GM19328 (cell line): ENCODE results near the gene TEX48.

Experiments
- ATAC-seq: cut with Tn5 transposase; IDR thresholded peaks from one replicate; pipeline ENCODE4 v1.9.1; 2021; ENCODE audit warnings: mild to moderate bottlenecking, moderate library complexity; ENCODE audit not compliant: unreplicated experiment

TEX48 gene

GRCh38 chr9:114694146-114694545 is 12.2 kb upstream of the TEX48 start:
- no peak for ATAC-seq

DNA sequence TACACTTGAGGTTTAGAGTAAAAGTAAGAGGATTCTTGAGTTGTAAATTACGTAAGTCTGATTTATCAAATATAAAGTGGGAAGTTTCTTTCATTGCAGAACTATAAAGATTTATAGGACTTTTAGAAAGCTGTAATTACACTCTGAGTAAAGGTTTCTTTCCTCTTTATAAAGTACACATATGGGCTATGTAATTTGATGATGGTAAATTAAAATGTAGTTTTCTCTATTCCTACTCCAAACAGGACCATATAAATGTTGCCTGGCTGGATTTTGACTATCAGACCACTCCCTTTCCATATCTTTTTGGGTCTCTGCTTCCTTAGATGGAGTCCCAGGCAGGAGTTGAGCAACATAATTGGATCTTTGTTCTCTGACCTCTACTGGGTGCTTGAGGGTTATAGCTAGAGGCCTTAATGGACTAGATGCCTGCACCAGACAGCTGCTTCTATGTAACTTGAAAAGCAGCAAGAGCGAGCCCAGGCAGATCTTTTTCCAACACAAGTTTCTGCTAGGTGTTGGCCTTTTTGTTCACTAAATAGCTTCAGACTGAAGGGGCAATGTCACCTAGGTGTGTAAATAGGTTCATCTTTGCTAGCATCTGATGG is 11.4 kb upstream of the TEX48 start:
- no peak for ATAC-seq

GRCh38 chr9:114691956-114692295 is 9.9 kb upstream of the TEX48 start:
- no peak for ATAC-seq

GRCh38 chr9:114691046-114691955 is 9.3 kb upstream of the TEX48 start:
- no peak for ATAC-seq

DNA sequence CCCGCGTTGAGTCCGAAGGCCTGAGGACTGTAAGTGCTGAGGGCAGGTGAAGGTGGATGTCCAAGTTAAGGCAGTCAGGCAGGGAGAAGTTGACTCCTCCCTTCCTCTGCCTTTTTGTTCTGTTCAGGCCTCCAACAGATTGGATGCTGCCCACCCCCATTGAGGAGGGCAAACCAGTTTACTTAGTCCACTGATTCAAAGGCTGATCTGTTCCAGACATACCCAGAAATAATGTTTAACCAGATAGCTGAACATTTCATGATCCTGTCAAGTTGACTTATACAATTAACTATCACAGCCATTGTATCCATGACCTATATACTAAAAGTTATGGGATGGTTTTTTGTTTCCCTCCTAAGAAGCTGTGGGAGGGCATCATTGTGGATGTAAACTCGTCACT is 8.3 kb upstream of the TEX48 start:
- ATAC-seq = no peak

- ATAC-seq = no peak
Measured at GRCh38 chr9:114689813-114690212, 7.8 kb upstream of the TEX48 start.

GRCh38 chr9:114688909-114689610 is 7.1 kb upstream of the TEX48 start:
- no peak for ATAC-seq

GRCh38 chr9:114688379-114688778 is 6.4 kb upstream of the TEX48 start:
- ATAC-seq = no peak

DNA sequence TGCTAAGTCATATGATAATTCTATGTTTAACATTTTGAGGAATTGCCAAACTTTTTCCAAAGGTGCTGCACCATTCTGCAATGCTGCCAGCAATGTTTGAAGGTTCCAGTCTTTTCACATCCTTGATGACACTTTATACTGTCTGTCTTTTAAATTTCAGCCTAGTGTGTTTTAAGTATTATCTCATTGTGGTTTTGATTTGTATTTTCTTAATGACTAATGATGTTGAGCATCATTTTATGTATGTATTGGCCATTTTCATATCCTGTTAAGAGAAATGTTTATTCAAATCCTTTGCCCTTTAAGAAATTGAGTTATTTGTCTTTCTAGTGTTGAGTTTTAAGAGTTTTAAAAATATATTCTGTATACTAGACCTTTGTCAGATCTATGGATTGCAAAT is 5.0 kb upstream of the TEX48 start:
- no peak for ATAC-seq

DNA sequence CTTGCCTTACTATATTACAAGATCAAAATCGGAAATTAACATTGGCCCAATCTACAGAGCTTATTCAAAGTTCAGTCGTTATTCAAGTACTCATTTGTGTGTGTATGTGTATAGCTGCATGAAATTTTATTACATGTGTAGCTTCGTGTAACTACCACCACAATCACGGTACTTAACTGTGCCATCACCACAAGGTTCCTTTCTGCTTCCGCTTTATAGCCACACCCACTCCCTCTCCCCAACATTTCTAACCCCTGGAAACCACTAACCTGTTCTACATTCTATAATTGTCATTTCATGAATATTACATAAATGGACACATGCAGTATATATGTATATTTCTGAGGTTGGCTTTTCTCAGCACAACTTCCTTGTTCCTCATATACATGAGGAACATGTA is 4.0 kb upstream of the TEX48 start:
- no peak for ATAC-seq

DNA sequence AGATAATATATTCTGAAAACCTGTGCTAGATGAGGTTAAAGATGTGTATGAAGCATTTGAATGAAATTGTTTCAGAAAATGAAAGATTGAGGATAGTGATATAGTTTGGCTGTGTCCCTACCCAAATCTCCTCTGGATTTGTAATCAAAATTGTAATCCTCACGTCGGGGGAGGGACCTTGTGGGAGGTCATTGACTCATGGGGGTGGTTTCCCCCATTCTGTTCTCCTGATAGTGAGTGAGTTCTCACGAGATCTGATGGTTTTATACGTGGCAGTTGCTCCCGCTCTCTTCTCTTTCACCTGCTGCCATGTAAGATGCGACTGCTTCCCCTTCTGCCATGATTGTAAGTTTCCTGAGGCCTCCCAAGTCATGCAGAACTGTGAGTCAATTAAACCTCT is 2.0 kb upstream of the TEX48 start:
- no peak for ATAC-seq

DNA sequence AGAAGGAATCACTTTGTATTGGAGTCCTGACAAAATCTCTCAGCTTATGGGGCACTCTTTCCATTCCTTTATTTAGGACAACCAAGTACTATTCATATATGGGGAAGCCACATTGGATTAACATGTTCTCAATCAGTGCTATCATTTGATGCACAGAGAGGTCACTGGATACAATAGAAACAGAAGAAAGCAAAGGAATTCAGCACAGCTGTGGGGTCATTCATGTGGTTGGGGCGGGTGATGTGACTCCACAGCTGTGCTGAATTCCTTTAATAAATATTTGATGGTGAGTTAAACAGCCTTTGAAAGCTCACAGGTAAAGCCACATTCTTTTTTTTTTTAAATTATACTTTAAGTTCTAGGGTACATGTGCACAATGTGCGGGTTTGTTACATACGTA is 854 bp upstream of the TEX48 start:
- ATAC-seq = no peak

DNA sequence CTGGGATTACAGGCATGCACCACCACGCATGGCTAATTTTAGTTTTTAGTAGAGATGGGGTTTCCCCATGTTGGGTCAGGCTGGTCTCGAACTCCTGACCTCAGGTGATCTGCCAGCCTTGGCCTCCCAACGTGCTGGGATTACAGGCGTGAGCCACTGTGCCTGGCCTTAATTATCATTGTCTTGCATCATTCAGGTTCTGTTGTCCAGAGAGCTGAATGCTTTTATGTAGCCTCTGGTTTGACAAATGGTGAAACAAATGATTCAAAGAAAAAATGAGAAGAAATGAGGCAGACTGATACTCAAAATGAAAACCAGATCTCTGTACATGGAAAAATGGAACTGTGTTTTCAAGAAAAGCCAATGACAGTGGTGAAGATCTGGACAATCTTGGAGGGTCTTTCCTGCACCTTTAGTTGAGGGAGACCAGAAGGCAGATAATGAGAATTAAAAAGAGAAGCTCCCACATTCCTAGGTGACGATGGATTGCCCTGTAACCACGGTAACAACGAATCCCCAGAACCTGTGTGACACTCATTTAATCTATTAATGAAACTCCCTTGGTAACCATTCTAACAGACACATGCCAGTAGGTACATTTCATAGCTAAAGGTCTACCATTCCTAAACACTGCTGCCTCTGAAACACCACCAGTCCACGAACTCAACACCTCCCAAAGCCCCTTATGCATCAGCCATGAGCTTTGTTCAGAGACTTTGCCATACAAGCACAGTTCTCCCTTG is 1.6 kb downstream of the TEX48 start:
- ATAC-seq = no peak

DNA sequence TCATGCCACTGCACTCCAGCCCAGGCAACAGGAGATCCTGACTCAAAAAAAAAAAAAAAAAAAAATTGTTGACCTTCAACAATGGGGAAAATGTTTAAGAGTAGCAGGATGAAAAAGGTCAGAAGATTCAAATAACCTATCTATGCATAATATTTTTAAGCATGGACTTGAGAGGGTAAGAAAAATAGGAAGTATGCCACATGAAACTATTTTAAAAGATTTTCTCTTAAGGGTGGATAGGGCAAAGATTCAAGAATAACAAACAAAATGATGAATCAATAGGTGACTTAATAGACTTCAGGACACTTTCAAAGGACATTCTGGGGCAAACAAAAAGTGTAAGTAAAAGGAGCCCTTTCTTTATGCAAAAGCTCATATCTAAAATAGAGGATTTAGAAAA is 3.2 kb downstream of the TEX48 start:
- ATAC-seq = no peak

GRCh38 chr9:114678130-114678529 is 3.9 kb downstream of the TEX48 start:
- ATAC-seq = no peak

GRCh38 chr9:114677418-114677817 is 4.6 kb downstream of the TEX48 start:
- no peak for ATAC-seq

- ATAC-seq = no peak
Measured at GRCh38 chr9:114676901-114677300, 5.1 kb downstream of the TEX48 start.

GRCh38 chr9:114674798-114675540 is 7.0 kb downstream of the TEX48 start:
- ATAC-seq = no peak

DNA sequence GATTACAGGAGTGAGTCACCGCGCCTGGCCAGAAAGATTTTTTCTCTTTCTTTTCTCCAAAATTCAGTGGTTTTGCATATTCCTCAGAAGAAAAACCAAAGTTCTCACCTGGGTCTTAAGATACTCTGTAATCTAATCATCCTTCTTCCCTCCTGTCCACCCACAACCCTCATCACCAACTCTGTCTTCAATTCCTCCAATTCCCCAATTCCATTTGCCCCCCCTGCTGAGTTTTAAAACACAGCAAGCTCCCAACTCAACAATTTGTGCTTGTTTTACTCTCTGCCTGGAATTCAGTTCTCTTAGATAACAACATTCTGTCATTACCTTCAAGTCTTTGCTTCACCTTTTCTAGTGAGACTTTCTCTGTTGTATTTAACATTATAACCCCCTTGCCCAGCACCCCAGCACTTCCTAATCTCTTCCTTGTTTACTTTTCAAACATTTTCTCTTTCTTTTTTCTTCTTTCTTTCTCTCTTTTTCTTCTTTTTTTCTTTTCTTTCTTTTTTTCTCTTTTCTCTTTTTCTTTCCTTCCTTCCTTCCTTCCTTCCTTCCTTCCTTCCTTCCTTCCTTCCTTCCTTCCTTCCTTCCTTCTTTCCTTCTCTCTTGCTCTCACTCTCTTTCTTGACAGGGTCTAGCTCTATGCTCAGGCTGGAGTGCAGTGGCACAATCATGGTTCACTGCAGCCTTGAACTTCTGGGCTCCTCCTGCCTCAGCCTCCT is 7.8 kb downstream of the TEX48 start:
- ATAC-seq = no peak

GRCh38 chr9:114671605-114672004 is 10.4 kb downstream of the TEX48 start:
- ATAC-seq = no peak
